Stimulated activated naive CD8-positive, alpha-beta T cell treated with anti-CD3 and anti-CD28 coated beads, Interleukin-15, Interleukin-2, amounts not matched to agents 100 U/mL and 50 U/mL, for 24 hours (primary cell): ENCODE measurements around the gene APH1B.
"Not testable (repeated sequence)": the region's sequence is repeated elsewhere in the genome, so short reads cannot be mapped to it uniquely, and the experiment has no call there.

Experiments used
- ATAC-seq: fragments of 150-1000 bp; cut with Tn5 transposase; one replicate; pipeline ENCODE4 v1.10.0; 2021
- DNase-seq: peaks from one replicate; pipeline ENCODE4 v3.0.0; 2021

Gene APH1B

GRCh38 chr15:63277038-63277892 is at the start of gene APH1B:
APH1B (plus strand) TSS chr15:63277605; CDS start chr15:63277624, 19 bp downstream.
- DNase-seq (peak; percentile 78), ATAC-seq (peak; percentile 82)

- DNase-seq (no peak), ATAC-seq (no peak)
Measured at GRCh38 chr15:63227689-63228088, 49.7 kb upstream of the APH1B start.

- DNase-seq: no peak
- no peak for ATAC-seq
Measured at GRCh38 chr15:63231206-63231605, 46.2 kb upstream of the APH1B start.

- no peak for DNase-seq
- ATAC-seq: no peak
Measured at GRCh38 chr15:63231706-63232105, 45.7 kb upstream of the APH1B start.

- ATAC-seq (peak; percentile 50), DNase-seq (no peak)
Measured at GRCh38 chr15:63232405-63232804, 45.0 kb upstream of the APH1B start.

- no peak for ATAC-seq
Measured at GRCh38 chr15:63232943-63233342, 44.5 kb upstream of the APH1B start.

GRCh38 chr15:63233667-63234423 is 43.6 kb upstream of the APH1B start:
- DNase-seq (no peak), ATAC-seq (peak; percentile 34)

More at GRCh38 chr15:63232943-63233342, 44.5 kb upstream of the APH1B start:
- DNase-seq: no peak

GRCh38 chr15:63234451-63234870 is 42.9 kb upstream of the APH1B start:
- no peak for DNase-seq
- ATAC-seq: no peak

- DNase-seq (no peak), ATAC-seq (no peak)
Measured at GRCh38 chr15:63236272-63236671, 41.1 kb upstream of the APH1B start.

- DNase-seq: not testable (repeated sequence)
Measured at GRCh38 chr15:63237086-63237485, 40.3 kb upstream of the APH1B start.

GRCh38 chr15:63238171-63238570 is 39.2 kb upstream of the APH1B start:
- DNase-seq (no peak), ATAC-seq (no peak)

More at GRCh38 chr15:63237086-63237485, 40.3 kb upstream of the APH1B start:
- ATAC-seq: not testable (repeated sequence)

- ATAC-seq: peak; percentile 93
- no peak for DNase-seq
Measured at GRCh38 chr15:63238796-63239195, 38.6 kb upstream of the APH1B start.

- ATAC-seq (no peak), DNase-seq (no peak)
Measured at GRCh38 chr15:63240109-63240508, 37.3 kb upstream of the APH1B start.

- no peak for DNase-seq
- no peak for ATAC-seq
Measured at GRCh38 chr15:63241316-63241715, 36.1 kb upstream of the APH1B start.

GRCh38 chr15:63243101-63243500 is 34.3 kb upstream of the APH1B start:
- ATAC-seq: no peak
- DNase-seq: no peak

- ATAC-seq (peak; percentile 38), DNase-seq (no peak)
Measured at GRCh38 chr15:63243776-63244175, 33.6 kb upstream of the APH1B start.

- DNase-seq (no peak), ATAC-seq (no peak)
Measured at GRCh38 chr15:63244399-63244798, 33.0 kb upstream of the APH1B start.

- DNase-seq (no peak), ATAC-seq (peak; percentile 70)
Measured at GRCh38 chr15:63244976-63245645, 32.3 kb upstream of the APH1B start.

GRCh38 chr15:63246691-63247469 is 30.5 kb upstream of the APH1B start:
- ATAC-seq: no peak
- no peak for DNase-seq

- peak; percentile 28 for ATAC-seq
- DNase-seq: no peak
Measured at GRCh38 chr15:63250312-63250965, 27.0 kb upstream of the APH1B start.

- no peak for DNase-seq
- ATAC-seq: no peak
Measured at GRCh38 chr15:63251701-63252100, 25.7 kb upstream of the APH1B start.
